Fibroblast of skin of right quadriceps (primary cell): ENCODE measurements around the gene C3orf20.
A peak's percentile ranks its signal among the peaks of the same experiment; 100 is the strongest.
"Not testable (repeated sequence)": the region's sequence is repeated elsewhere in the genome, so short reads cannot be mapped to it uniquely, and the experiment has no call there.

ENCODE experiments used
- DNase-seq: peaks from one replicate; pipeline ENCODE4 v3.0.0-alpha.2; 2013

C3orf20 gene

GRCh38 chr3:14703128-14703750 is 28.3 kb downstream of the C3orf20 start:
- DNase-seq, result no peak

- DNase-seq, result no peak
These were observed 28.9 kb downstream of the C3orf20 start for GRCh38 chr3:14703791-14704190.

- DNase-seq, result no peak
These were observed 31.2 kb downstream of the C3orf20 start for GRCh38 chr3:14706096-14706495.

- peak; percentile 50 for DNase-seq
These were observed 41.6 kb downstream of the C3orf20 start for GRCh38 chr3:14716591-14716990.

GRCh38 chr3:14717307-14717706 is 42.4 kb downstream of the C3orf20 start:
- no peak for DNase-seq

GRCh38 chr3:14718539-14718938 is 43.6 kb downstream of the C3orf20 start:
- DNase-seq, result no peak

- no peak for DNase-seq
These were observed 44.1 kb downstream of the C3orf20 start for GRCh38 chr3:14719006-14719405.

GRCh38 chr3:14721126-14721864 is 46.4 kb downstream of the C3orf20 start:
- no peak for DNase-seq

GRCh38 chr3:14725013-14725412 is 50.1 kb downstream of the C3orf20 start:
- peak; percentile 56 for DNase-seq

GRCh38 chr3:14725564-14726440 is 50.9 kb downstream of the C3orf20 start:
- DNase-seq, result peak; percentile 4

GRCh38 chr3:14726441-14726780 is 51.5 kb downstream of the C3orf20 start:
- no peak for DNase-seq

GRCh38 chr3:14728113-14728512 is 53.2 kb downstream of the C3orf20 start:
- no peak for DNase-seq

GRCh38 chr3:14730703-14731382 is 55.9 kb downstream of the C3orf20 start:
- DNase-seq, result no peak

- no peak for DNase-seq
These were observed 66.0 kb downstream of the C3orf20 start for GRCh38 chr3:14740983-14741382.

- no peak for DNase-seq
These were observed 66.6 kb downstream of the C3orf20 start for GRCh38 chr3:14741510-14741909.

- no peak for DNase-seq
These were observed 69.6 kb downstream of the C3orf20 start for GRCh38 chr3:14744556-14744955.

- no peak for DNase-seq
These were observed 75.7 kb downstream of the C3orf20 start for GRCh38 chr3:14750650-14751049.

GRCh38 chr3:14752979-14753378 is 78.0 kb downstream of the C3orf20 start:
- not testable (repeated sequence) for DNase-seq

GRCh38 chr3:14757153-14757700 is 82.3 kb downstream of the C3orf20 start:
- DNase-seq, result no peak

GRCh38 chr3:14758297-14758696 is 83.4 kb downstream of the C3orf20 start:
- no peak for DNase-seq

GRCh38 chr3:14758959-14759358 is 84.0 kb downstream of the C3orf20 start:
- no peak for DNase-seq

- DNase-seq, result no peak
These were observed 85.2 kb downstream of the C3orf20 start for GRCh38 chr3:14760185-14760584.

- DNase-seq, result no peak
These were observed 86.3 kb downstream of the C3orf20 start for GRCh38 chr3:14761121-14761672.
